HEK293T (cell line): ENCODE results near the gene COL19A1.

Source experiments
- BHLHE40 ChIP-seq: fragments of 450-650 bp; IDR thresholded peaks from 2 replicates; pipeline ENCODE4 v1.6.1; 2016; ENCODE audit warnings: mild to moderate bottlenecking, moderate library complexity, borderline replicate concordance
- CTBP1 ChIP-seq: fragments of 450-650 bp; IDR thresholded peaks from 2 replicates; pipeline ENCODE4 v1.6.1; 2016; ENCODE audit warnings: borderline replicate concordance
- ELF4 ChIP-seq: fragments of 450-650 bp; IDR thresholded peaks from 2 replicates; pipeline ENCODE4 v1.6.1; 2017; ENCODE audit warnings: antibody characterized with exemption
- FOXK2 ChIP-seq: fragments of 450-650 bp; IDR thresholded peaks from 2 replicates; pipeline ENCODE4 v1.6.1; 2016; ENCODE audit warnings: mild to moderate bottlenecking
- FOXM1 ChIP-seq: fragments of 450-650 bp; IDR thresholded peaks from 2 replicates; pipeline ENCODE4 v1.6.1; 2017; ENCODE audit warnings: mild to moderate bottlenecking, borderline replicate concordance
- L3MBTL2 ChIP-seq: fragments of 450-650 bp; conservative IDR thresholded peaks from 2 replicates; pipeline ENCODE4 v1.6.1; 2016; ENCODE audit warnings: mild to moderate bottlenecking
- NFRKB ChIP-seq: fragments of 450-650 bp; IDR thresholded peaks from 2 replicates; pipeline ENCODE4 v1.6.1; 2016; ENCODE audit warnings: mild to moderate bottlenecking, moderate library complexity
- PKNOX1 ChIP-seq: fragments of 450-650 bp; IDR thresholded peaks from 2 replicates; pipeline ENCODE4 v1.6.1; 2016
- SP1 ChIP-seq: fragments of 450-650 bp; IDR thresholded peaks from 2 replicates; pipeline ENCODE4 v1.6.1; 2017
- SUZ12 ChIP-seq: fragments of 450-650 bp; IDR thresholded peaks from 2 replicates; pipeline ENCODE4 v1.6.1; 2016; ENCODE audit warnings: mild to moderate bottlenecking
- TARDBP ChIP-seq: fragments of 450-650 bp; IDR thresholded peaks from 2 replicates; pipeline ENCODE4 v1.6.1; 2016

GRCh38 chr6:69973138-69973537 is 106.8 kb downstream of the COL19A1 start:
- no peak for TF ChIP-seq SUZ12
- TF ChIP-seq FOXK2, result no peak
- TF ChIP-seq TARDBP, result no peak
- no peak for TF ChIP-seq FOXM1
- TF ChIP-seq CTBP1, result no peak
- no peak for TF ChIP-seq PKNOX1
- no peak for TF ChIP-seq NFRKB
- no peak for TF ChIP-seq BHLHE40
- TF ChIP-seq ELF4, result no peak
- no peak for TF ChIP-seq L3MBTL2
- TF ChIP-seq SP1, result no peak
